GM19238 (cell line): Measurements from ENCODE around the gene RCBTB2.

Experiments
- DNase-seq: peaks from one replicate; pipeline ENCODE4 v3.0.0; 2011; ENCODE audit warnings: low spot score; ENCODE audit not compliant: insufficient read length

RCBTB2 gene

DNA sequence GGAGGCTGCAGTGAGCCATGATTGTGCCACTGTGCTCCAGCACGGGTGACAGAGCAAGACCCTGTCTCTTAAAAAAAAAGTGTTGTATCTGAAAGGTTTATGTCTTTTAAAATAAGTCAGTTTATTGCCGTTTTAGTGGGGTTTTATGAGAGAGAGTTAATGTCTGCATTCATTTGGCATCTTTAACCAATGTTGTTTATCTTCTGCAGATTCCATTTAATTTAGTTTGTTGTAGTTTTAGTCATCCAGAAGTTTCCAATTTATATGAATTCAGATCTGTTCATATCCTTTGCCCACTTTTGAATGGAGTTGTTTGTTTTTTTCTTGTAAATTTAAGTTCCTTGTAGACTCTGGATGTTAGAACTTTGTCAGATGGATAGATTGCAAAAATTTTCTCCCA is 83.2 kb downstream of the RCBTB2 start:
- no peak for DNase-seq

GRCh38 chr13:48448959-48449614 is 83.8 kb downstream of the RCBTB2 start:
- no peak for DNase-seq

- DNase-seq, result no peak
Measured at GRCh38 chr13:48448285-48448958, 84.5 kb downstream of the RCBTB2 start.

DNA sequence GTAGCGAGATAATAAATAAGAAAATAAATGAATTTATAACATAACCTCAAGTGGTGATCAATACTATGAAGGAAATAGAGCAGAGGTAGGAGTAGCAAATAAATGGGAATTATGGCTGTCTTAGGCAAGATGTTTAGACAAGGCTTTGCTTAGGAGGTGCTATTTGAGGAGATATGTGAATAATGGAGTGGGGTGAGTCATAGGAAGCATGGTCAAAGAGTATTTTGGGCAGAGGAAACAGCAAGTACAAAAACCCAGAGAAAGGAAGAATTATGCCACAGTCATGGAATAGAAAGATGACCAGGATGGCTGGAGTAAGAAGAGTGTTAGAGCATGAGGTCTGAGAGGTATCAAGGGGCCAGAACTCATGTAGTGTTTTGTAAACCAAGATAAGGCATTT is 86.4 kb downstream of the RCBTB2 start:
- no peak for DNase-seq

DNA sequence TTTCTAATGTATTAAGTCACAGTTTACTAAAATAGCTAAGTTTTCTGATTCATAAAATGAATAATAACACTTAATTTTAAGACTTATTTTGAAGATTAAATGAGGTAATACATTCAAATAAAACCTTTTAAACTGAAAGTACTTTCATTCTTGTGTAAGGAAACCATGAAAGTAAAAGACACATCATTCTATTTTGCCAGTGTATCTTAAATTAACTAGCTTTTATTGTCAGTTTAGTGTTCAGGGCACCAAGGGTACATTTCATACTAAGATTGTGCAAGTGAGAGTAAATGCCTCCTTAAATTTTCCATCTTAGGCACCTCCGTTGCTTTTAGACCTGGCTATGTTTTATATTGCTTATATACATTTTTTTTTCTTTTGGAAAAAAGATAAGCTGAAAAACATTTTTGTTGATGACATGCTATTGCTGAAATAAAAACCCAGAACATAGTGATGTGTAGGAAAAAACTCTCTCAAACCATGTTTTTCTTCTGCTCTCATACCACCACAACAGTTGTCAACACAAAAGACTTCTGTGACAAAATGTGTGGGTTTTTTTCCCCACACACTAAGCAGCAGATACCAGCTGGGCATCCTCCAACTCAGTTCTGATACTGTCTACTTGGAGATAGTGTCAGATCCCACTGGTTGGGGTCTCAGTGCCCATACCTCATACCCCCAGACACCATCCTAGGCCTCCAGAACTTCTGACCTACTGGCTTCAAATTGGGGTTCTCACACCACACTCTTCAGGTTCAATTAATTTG is 89.3 kb downstream of the RCBTB2 start:
- DNase-seq, result no peak
